A549 (cell line): ENCODE data around the gene ADAMTSL3. TPM values are rescaled to one million over a fixed set of nuclear protein-coding genes. Genes with fewer than 3 reads are reported as not detected.
A peak's percentile ranks its signal among the peaks of the same experiment; 100 is the strongest.

Source experiments
- ATAC-seq, 2 experiments: fragments of 200-7000 bp in 1 of 2; fragments of >200 bp in 1 of 2; cut with Nextera tagmentation in 1 of 2; cut with Tn5 transposase in 1 of 2; 3 replicates each; pipeline versions ENCODE4 v1.8.0 to v1.9.1; 2018 to 2020; ENCODE audit warnings: mild to moderate bottlenecking in 1 of 2, moderate library complexity in 1 of 2
- CTCF ChIA-PET: fragments of 300-600 bp; sonication (Branson Sonifier 250); formaldehyde crosslinking; extraction: SDS; loops from one replicate; lab custom pipeline; 2021; ENCODE audit warnings: antibody characterized with exemption, inconsistent platforms; lab: Yijun Ruan, JAX
- POLR2A ChIA-PET: fragments of 350-600 bp; formaldehyde crosslinking; extraction: SDS; loops from one replicate; lab custom pipeline; 2021; ENCODE audit warnings: antibody characterized with exemption, inconsistent platforms; lab: Yijun Ruan, JAX
- DNase-seq, 2 experiments: peaks; one replicate each; pipeline versions ENCODE4 v3.0.0 to v3.0.0-alpha.2; 2011 to 2016; ENCODE audit warnings: low read depth in 1 of 2, low spot score in 1 of 2
- FAIRE-seq: peaks from 2 replicates; lab custom pipeline; 2011; peaks lifted over from hg19 to GRCh38; lab: Jason Lieb, UNC
- H3K27ac ChIP-seq, 2 experiments: fragments of >200 bp; sonication (Bioruptor Twin); formaldehyde crosslinking; 3 replicates each; pipeline ENCODE4 v1.5.1; 2016 to 2017
- H3K4me1 ChIP-seq: fragments of >200 bp; sonication (Bioruptor Twin); formaldehyde crosslinking; 3 replicates; pipeline ENCODE4 v1.6.1; 2016
- H3K4me2 ChIP-seq: fragments of >200 bp; sonication (Bioruptor Twin); formaldehyde crosslinking; 3 replicates; pipeline ENCODE4 v1.6.1; 2016
- H3K4me3 ChIP-seq: fragments of >200 bp; sonication (Bioruptor Twin); formaldehyde crosslinking; 3 replicates; pipeline ENCODE4 v1.5.1; 2016
- H3K9me3 ChIP-seq: fragments of >200 bp; sonication (Bioruptor Twin); formaldehyde crosslinking; 3 replicates; pipeline ENCODE4 v1.6.1; 2016
- CBX8 ChIP-seq: fragments of 200-600 bp; sonication (generic); IDR thresholded peaks from 2 replicates; pipeline ENCODE4 v1.6.1; 2016
- CHD4 ChIP-seq: fragments of 200-600 bp; sonication (generic); IDR thresholded peaks from 2 replicates; pipeline ENCODE4 v1.6.1; 2016; ENCODE audit warnings: antibody characterized with exemption, mild to moderate bottlenecking, borderline replicate concordance
- CTCF ChIP-seq: fragments of >200 bp; sonication (Bioruptor Twin); formaldehyde crosslinking; IDR thresholded peaks from 3 replicates; pipeline ENCODE4 v1.5.1; 2016
- ELK1 ChIP-seq: fragments of 150-350 bp; IDR thresholded peaks from 2 replicates; pipeline ENCODE4 v1.6.1; 2014; ENCODE audit warnings: low read depth, mild to moderate bottlenecking, low read length
- FOSB ChIP-seq: fragments of 250-450 bp; sonication (Bioruptor Pico); IDR thresholded peaks from 2 replicates; pipeline ENCODE4 v1.5.0; 2020; ENCODE audit warnings: mild to moderate bottlenecking, moderate library complexity
- HES2 ChIP-seq: fragments of >200 bp; sonication (Bioruptor Twin); formaldehyde crosslinking; IDR thresholded peaks from 2 replicates; pipeline ENCODE4 v1.6.1; 2016
- HMGXB4 ChIP-seq: fragments of 250-450 bp; sonication (Bioruptor Pico); IDR thresholded peaks from 2 replicates; pipeline ENCODE4 v1.5.0; 2021; ENCODE audit warnings: mild to moderate bottlenecking, moderate library complexity, borderline replicate concordance
- JUNB ChIP-seq: fragments of >200 bp; sonication (Bioruptor Twin); formaldehyde crosslinking; IDR thresholded peaks from 2 replicates; pipeline ENCODE4 v1.6.1; 2016
- MAX ChIP-seq: IDR thresholded peaks from 2 replicates; pipeline ENCODE4 v1.6.1; 2012
- MAZ ChIP-seq: fragments of 150-350 bp; IDR thresholded peaks from 2 replicates; pipeline ENCODE4 v1.6.1; 2014; ENCODE audit warnings: antibody characterized with exemption, low read depth, low read length, borderline replicate concordance
- PBX3 ChIP-seq: IDR thresholded peaks from 2 replicates; pipeline ENCODE4 v1.6.1; 2012
- RAD21 ChIP-seq, 2 experiments: fragments of >200 bp in 1 of 2; sonication (Bioruptor Twin) in 1 of 2; formaldehyde crosslinking in 1 of 2; IDR thresholded peaks in 1 of 2; conservative IDR thresholded peaks in 1 of 2; 2 replicates in 1 of 2; 3 replicates in 1 of 2; pipeline ENCODE4 v1.6.1; 2012 to 2018; ENCODE audit warnings: inconsistent platforms in 1 of 2
- RFX5 ChIP-seq: fragments of 450-650 bp; IDR thresholded peaks from 2 replicates; pipeline ENCODE4 v1.7.1; 2014; ENCODE audit warnings: antibody characterized with exemption, mild to moderate bottlenecking, moderate library complexity
- TP53 ChIP-seq: fragments of 250-450 bp; sonication (Bioruptor Pico); IDR thresholded peaks from 2 replicates; pipeline ENCODE4 v1.5.0; 2021; ENCODE audit warnings: mild to moderate bottlenecking, moderate library complexity
- ZNF302 ChIP-seq: fragments of 250-450 bp; sonication (Bioruptor Pico); IDR thresholded peaks from 2 replicates; pipeline ENCODE4 v1.9.0; 2021; ENCODE audit warnings: inconsistent platforms, mild to moderate bottlenecking, moderate library complexity
- WGBS: methylation state at CpG from one replicate; pipeline ENCODE4 v1.1.6; 2017; ENCODE audit errors: missing lambda C conversion rate; 5-methylcytosine and 5-hydroxymethylcytosine counted together
- polyA plus RNA-seq, 4 experiments: library from polyadenylated mRNA; depleted of rRNA in 3 of 4; stranded (reverse); fragments of >200 nt; fragmentation: RNase III in 1 of 4; extraction: RNeasy Plus Mini Kit Qiagen cat#74134 plus additional on column Dnase treatment in 1 of 4; gene quantifications; 2 replicates in 3 of 4; 3 replicates in 1 of 4; pipeline ENCODE4 v1.2.3, GENCODE V29; 2011 to 2017

The ADAMTSL3 gene
- polyA plus RNA-seq, 2 of the 4 experiments (the other 2 are of a cell fraction): 0.22 to 0.25 TPM

GRCh38 chr15:84022516-84022915, 368.6 kb downstream of the ADAMTSL3 start:
- no peak for DNase-seq
- FAIRE-seq: no peak
- CTCF ChIA-PET: interaction anchor here (1.3 kb wide), 1 partner anchor 13 kb away, joined by 6 read pairs; no protein-coding TSS in a partner anchor
- 21% methylated on average over 1 of the region's 1 CpG for WGBS
- Histone ChIP-seq H3K4me1 (no peaks in the 10 kb centered on the region), H3K4me3 (no peak overlapping the region)
- TF ChIP-seq RAD21 (conservative IDR thresholded peaks at IDR 0.05 in 1 of 2, IDR thresholded peaks at IDR 0.05 in 1 of 2) (no peak), HES2 (no peak), ELK1 (no peak), CBX8 (no peak), JUNB (no peak), RFX5 (no peak), CHD4 (no peak), PBX3 (no peak), MAX (no peak)
- TF ChIP-seq, all 56 proteins: peak for 0
- no peak overlapping the region for H3K27ac ChIP-seq
- peaks cover 6% of the 10 kb centered on the region; the same call in 1 of the 3 replicates for H3K9me3 ChIP-seq
- no peak for ATAC-seq
- POLR2A ChIA-PET: interaction anchor here (0.7 kb wide), 1 partner anchor 47 kb away, joined by 3 read pairs; no protein-coding TSS in a partner anchor
- no peak overlapping the region for H3K4me2 ChIP-seq

- ChIA-PET CTCF (interaction anchor here (1.1 to 1.9 kb wide), 4 partner anchors 11 to 457 kb away, joined by 3 to 6 read pairs (median 4); no protein-coding TSS in a partner anchor), POLR2A (no interaction called here)
- DNase-seq: peak; percentile 29 to 51
- whole genome bisulfite sequencing: 71% methylated on average over 11 of the region's 11 CpGs
- no peak for FAIRE-seq
- Histone ChIP-seq H3K27ac (no peak overlapping the region), H3K4me2 (no peak overlapping the region), H3K4me3 (no peak overlapping the region), H3K4me1 (no peaks in the 10 kb centered on the region), H3K9me3 (peaks cover 6% of the 10 kb centered on the region; the same call in 1 of the 3 replicates)
- peak in 1 of 2 experiments; percentile 48; a peak in 2 of 5 replicates for TF ChIP-seq RAD21 (conservative IDR thresholded peaks at IDR 0.05 in 1 of 2, IDR thresholded peaks at IDR 0.05 in 1 of 2)
- no peak for TF ChIP-seq FOSB
- TF ChIP-seq MAZ: no peak
- TF ChIP-seq HMGXB4 (CRISPR knock-in tag): no peak
- TF ChIP-seq TP53 (CRISPR knock-in tag): no peak
- TF ChIP-seq CTCF: 0 out of 3 replicates have a peak, but pooled peaks have one; percentile 23
- TF ChIP-seq ZNF302: no peak
- TF ChIP-seq PBX3: no peak
- peak in 1 of 2 experiments; percentile 81; a peak in 3 of 6 replicates for ATAC-seq
Observed at GRCh38 chr15:84023636-84024035, 369.7 kb downstream of the ADAMTSL3 start.
